Activated B cell treated with CpG ODN at 0.5 μM for 24 hours (primary cell): ENCODE data around the gene CROCC2. TPM values are rescaled to one million over a fixed set of nuclear protein-coding genes. Genes with fewer than 3 reads are reported as not detected.

Experiments used
- ATAC-seq: fragments of 200-7000 bp; cut with Tn5 transposase; one replicate; pipeline ENCODE4 v1.10.0; 2021; ENCODE audit warnings: low read depth, mild to moderate bottlenecking, moderate library complexity
- CTCF ChIA-PET: fragments of 350-600 bp; sonication (Branson Sonifier 250); formaldehyde crosslinking; loops from one replicate; lab custom pipeline; 2021; ENCODE audit warnings: antibody characterized with exemption; lab: Charles Lee
- POLR2A ChIA-PET: fragments of 350-600 bp; sonication (Branson Sonifier 250); formaldehyde crosslinking; loops from one replicate; lab custom pipeline; 2021; ENCODE audit warnings: antibody characterized with exemption; lab: Charles Lee
- DNase-seq: peaks from one replicate; pipeline ENCODE4 v3.0.0; 2022
- H3K27ac Mint-ChIP-seq: one replicate; pipeline ENCODE4 v1.8.0; 2020; ENCODE audit warnings: mixed read lengths
- H3K27me3 Mint-ChIP-seq: one replicate; pipeline ENCODE4 v1.8.0; 2021; ENCODE audit warnings: mixed read lengths
- H3K36me3 Mint-ChIP-seq: one replicate; pipeline ENCODE4 v1.8.0; 2021; ENCODE audit warnings: low read depth, mixed read lengths
- H3K4me1 Mint-ChIP-seq: one replicate; pipeline ENCODE4 v1.8.0; 2021; ENCODE audit warnings: mixed read lengths
- H3K4me3 Mint-ChIP-seq: one replicate; pipeline ENCODE4 v1.8.0; 2020; ENCODE audit warnings: mild to moderate bottlenecking, mixed read lengths
- H3K9me3 Mint-ChIP-seq: one replicate; pipeline ENCODE4 v1.8.0; 2020; ENCODE audit warnings: mixed read lengths
- CTCF ChIP-seq: fragments of 200-600 bp; IDR thresholded peaks from one replicate; pipeline ENCODE4 v1.8.0; 2022; ENCODE audit warnings: antibody characterized with exemption, mild to moderate bottlenecking
- intact Hi-C: fragments of 100-400 bp; cut with micrococcal nuclease; formaldehyde crosslinking; loops from one replicate; pipeline ENCODE4 v1.15.1; 2024
- total RNA-seq: library from RNA; stranded (reverse); gene quantifications from 2 replicates; pipeline ENCODE4 v1.2.3, GENCODE V29; 2022

CROCC2 gene
- total RNA-seq, 1 donor from 2014 or later: not detected

- POLR2A ChIA-PET: no interaction called here
- TF ChIP-seq CTCF: no peak
Measured at GRCh38 chr2:240930096-240930630, 24.0 kb downstream of the CROCC2 start.

DNA sequence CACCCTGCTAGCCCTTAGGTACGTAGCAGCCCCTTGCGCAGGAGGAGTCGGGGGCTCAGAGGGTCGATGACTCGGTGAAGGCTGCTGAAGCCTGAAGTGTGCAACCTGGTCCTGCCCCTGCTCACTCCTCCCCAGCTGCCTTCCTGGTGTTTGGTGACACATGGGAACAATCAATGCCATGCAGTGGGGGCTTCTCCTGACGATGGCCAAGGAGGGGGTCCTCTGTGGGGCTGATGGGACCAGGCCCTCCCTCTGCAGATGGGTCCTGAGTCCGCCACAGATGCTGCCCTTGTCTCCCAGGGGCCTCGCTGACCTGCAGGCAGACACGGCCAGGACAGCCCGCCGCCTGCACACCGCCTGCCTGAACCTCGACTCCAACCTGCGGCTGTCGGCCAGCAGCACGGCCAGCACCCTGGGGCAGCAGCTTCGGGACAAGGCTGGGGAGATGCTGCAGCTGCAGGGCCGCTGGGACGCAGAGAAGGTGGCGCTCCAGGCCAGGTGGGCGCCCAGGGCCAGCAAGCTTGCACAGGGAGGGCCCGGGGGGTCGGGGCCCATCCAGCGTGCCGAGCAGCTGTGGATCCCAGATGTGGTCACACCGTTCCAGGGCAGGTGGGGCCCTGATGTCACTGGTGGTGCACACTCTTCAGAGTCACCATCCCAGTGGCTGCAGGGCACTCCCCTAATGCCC is 24.6 kb downstream of the CROCC2 start:
- no peak for TF ChIP-seq CTCF
- intact Hi-C loops: no loop called here
- peaks cover 3% of the 10 kb centered on the region for H3K9me3 Mint-ChIP-seq
- peaks cover 6% of the 10 kb centered on the region for H3K27me3 Mint-ChIP-seq
- no peak overlapping the region for H3K27ac Mint-ChIP-seq
- ChIA-PET CTCF (no interaction called here), POLR2A (no interaction called here)
- no peak for ATAC-seq
- no peaks in the 10 kb centered on the region for H3K36me3 Mint-ChIP-seq
- no peak overlapping the region for H3K4me3 Mint-ChIP-seq
- no peak for DNase-seq
- no peaks in the 10 kb centered on the region for H3K4me1 Mint-ChIP-seq

More at GRCh38 chr2:240930096-240930630, 24.0 kb downstream of the CROCC2 start:
- no peak for ATAC-seq
- intact Hi-C loops: no loop called here
- CTCF ChIA-PET: no interaction called here
- no peak overlapping the region for H3K27ac Mint-ChIP-seq
- H3K4me1 Mint-ChIP-seq: no peaks in the 10 kb centered on the region
- peaks cover 3% of the 10 kb centered on the region for H3K9me3 Mint-ChIP-seq
- H3K27me3 Mint-ChIP-seq: peaks cover 6% of the 10 kb centered on the region
- H3K4me3 Mint-ChIP-seq: no peak overlapping the region
- no peaks in the 10 kb centered on the region for H3K36me3 Mint-ChIP-seq
- DNase-seq: no peak

- POLR2A ChIA-PET: no interaction called here
- Mint-ChIP-seq H3K36me3 (no peaks in the 10 kb centered on the region), H3K4me3 (no peak overlapping the region), H3K9me3 (peaks cover 6% of the 10 kb centered on the region), H3K27me3 (peaks cover 6% of the 10 kb centered on the region), H3K4me1 (no peaks in the 10 kb centered on the region), H3K27ac (no peak overlapping the region)
- CTCF ChIA-PET: no interaction called here
- ATAC-seq: no peak
- DNase-seq: no peak
- no peak for TF ChIP-seq CTCF
- intact Hi-C loops: no loop called here
Measured at GRCh38 chr2:240931319-240931949, 25.3 kb downstream of the CROCC2 start.

GRCh38 chr2:240932001-240932723 is 26.0 kb downstream of the CROCC2 start:
- Mint-ChIP-seq H3K4me3 (no peak overlapping the region), H3K27me3 (peaks cover 6% of the 10 kb centered on the region), H3K9me3 (peaks cover 7% of the 10 kb centered on the region), H3K36me3 (no peaks in the 10 kb centered on the region), H3K4me1 (no peaks in the 10 kb centered on the region), H3K27ac (no peak overlapping the region)
- CTCF ChIA-PET: interaction anchor here (1.2 kb wide), 1 partner anchor 18 kb away, joined by 3 read pairs; no protein-coding TSS in a partner anchor
- POLR2A ChIA-PET: no interaction called here
- TF ChIP-seq CTCF: no peak
- DNase-seq: no peak
- ATAC-seq: no peak
- intact Hi-C loops: no loop called here

- CTCF ChIA-PET: interaction anchor here (1.2 kb wide), 1 partner anchor 18 kb away, joined by 3 read pairs; no protein-coding TSS in a partner anchor
- intact Hi-C loops: no loop called here
- POLR2A ChIA-PET: no interaction called here
- Mint-ChIP-seq H3K4me3 (no peak overlapping the region), H3K9me3 (peaks cover 8% of the 10 kb centered on the region), H3K4me1 (no peaks in the 10 kb centered on the region), H3K36me3 (no peaks in the 10 kb centered on the region), H3K27ac (no peak overlapping the region), H3K27me3 (peaks cover 6% of the 10 kb centered on the region)
- no peak for ATAC-seq
- DNase-seq: no peak
- no peak for TF ChIP-seq CTCF
Measured at GRCh38 chr2:240932724-240933047, 26.6 kb downstream of the CROCC2 start.
